ENCODE data around the gene PDE4A. TPM values are rescaled to one million over a fixed set of nuclear protein-coding genes. Genes with fewer than 3 reads are reported as not detected.
A peak's percentile ranks its signal among the peaks of the same experiment; 100 is the strongest.
"Not testable (repeated sequence)": the region's sequence is repeated elsewhere in the genome, so short reads cannot be mapped to it uniquely, and the experiment has no call there.

Gene PDE4A
- 0.42 and 0.49 TPM in 2 replicates for total RNA-seq (2022)
- percentile 14 among the genes with signal in this experiment for Bru-seq, nascent RNA
- BruChase-seq, experiment 1, labeled RNA remaining after a 6-hour chase: percentile 17 among the genes with signal in this experiment
- percentile 14 among the genes with signal in this experiment for BruChase-seq, experiment 2, labeled RNA remaining after a 2-hour chase
- long read RNA-seq, partial matches to known transcripts: 2 of 2 reads
- long read RNA-seq, other reads (novel, unspliced or antisense): 0 of 2 reads

DNA sequence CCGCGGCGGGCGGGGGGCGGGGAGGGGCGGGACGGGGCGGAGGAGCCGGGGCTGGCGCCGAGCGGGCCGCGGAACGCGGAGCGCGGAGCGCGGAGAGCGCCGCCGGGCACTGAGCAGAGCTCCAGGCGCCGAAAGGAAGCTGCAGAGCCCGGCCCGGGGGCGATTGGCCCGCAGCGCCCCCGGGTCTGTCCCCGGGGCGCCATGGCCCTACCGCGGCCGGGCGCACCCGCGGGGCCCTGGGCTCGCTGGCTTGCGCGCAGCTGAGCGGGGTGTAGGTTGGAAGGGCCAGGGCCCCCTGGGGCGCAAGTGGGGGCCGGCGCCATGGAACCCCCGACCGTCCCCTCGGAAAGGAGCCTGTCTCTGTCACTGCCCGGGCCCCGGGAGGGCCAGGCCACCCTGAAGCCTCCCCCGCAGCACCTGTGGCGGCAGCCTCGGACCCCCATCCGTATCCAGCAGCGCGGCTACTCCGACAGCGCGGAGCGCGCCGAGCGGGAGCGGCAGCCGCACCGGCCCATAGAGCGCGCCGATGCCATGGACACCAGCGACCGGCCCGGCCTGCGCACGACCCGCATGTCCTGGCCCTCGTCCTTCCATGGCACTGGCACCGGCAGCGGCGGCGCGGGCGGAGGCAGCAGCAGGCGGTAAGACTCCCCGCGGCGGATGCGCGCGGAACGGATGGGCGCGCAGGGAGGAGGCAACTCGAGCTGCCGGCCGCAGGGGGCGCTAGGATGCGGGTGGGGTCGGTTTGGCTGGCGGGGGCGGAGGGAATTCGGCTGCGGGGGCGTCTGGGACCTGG, at the start of gene PDE4A:
PDE4A (plus strand) TSS at position 95 of the 796 bp plus-strand sequence; CDS start at position 322, 227 bp downstream.
- H3K27ac Mint-ChIP-seq (ENCODE audit: low read depth, unreplicated experiment): no peak within 1 kb of the TSS
- intact Hi-C loops (cut with micrococcal nuclease): loop anchor here (5.0 kb wide), 1 partner anchor 147 kb away; the partner anchor contains the start of genes CDKN2D and KRI1
- ChIA-PET CTCF (interaction anchor here (0.7 to 4.0 kb wide), 5 partner anchors 10 to 537 kb away, joined by 3 to 34 read pairs (median 4); partner anchors contain the start of gene CDC37), POLR2A (interaction anchor here (1.2 kb wide), 1 partner anchor 17 kb away, joined by 4 read pairs; the partner anchor contains the start of gene CDC37)
- H3K36me3 Mint-ChIP-seq (ENCODE audit: insufficient read depth, unreplicated experiment): no peaks in the 10 kb centered on the region
- TF ChIP-seq, protein P1, sequence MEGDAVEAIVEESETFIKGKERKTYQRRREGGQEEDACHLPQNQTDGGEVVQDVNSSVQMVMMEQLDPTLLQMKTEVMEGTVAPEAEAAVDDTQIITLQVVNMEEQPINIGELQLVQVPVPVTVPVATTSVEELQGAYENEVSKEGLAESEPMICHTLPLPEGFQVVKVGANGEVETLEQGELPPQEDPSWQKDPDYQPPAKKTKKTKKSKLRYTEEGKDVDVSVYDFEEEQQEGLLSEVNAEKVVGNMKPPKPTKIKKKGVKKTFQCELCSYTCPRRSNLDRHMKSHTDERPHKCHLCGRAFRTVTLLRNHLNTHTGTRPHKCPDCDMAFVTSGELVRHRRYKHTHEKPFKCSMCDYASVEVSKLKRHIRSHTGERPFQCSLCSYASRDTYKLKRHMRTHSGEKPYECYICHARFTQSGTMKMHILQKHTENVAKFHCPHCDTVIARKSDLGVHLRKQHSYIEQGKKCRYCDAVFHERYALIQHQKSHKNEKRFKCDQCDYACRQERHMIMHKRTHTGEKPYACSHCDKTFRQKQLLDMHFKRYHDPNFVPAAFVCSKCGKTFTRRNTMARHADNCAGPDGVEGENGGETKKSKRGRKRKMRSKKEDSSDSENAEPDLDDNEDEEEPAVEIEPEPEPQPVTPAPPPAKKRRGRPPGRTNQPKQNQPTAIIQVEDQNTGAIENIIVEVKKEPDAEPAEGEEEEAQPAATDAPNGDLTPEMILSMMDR (IDR thresholded peaks at IDR 0.05; ENCODE audit: unreplicated experiment): peak; percentile 41
- BruUV-seq (replicated peaks): no TSS peak
- H3K4me3 Mint-ChIP-seq (ENCODE audit: unreplicated experiment): peak within 1 kb of the TSS; percentile 77
- DNase-seq (ENCODE audit: unreplicated experiment): peak; percentile 40
- H3K27me3 Mint-ChIP-seq (ENCODE audit: insufficient read depth, unreplicated experiment): peaks cover 48% of the 10 kb centered on the region
- H3K9me3 Mint-ChIP-seq (ENCODE audit: unreplicated experiment): no peaks in the 10 kb centered on the region
- peaks cover 25% of the 10 kb centered on the region for H3K4me1 Mint-ChIP-seq (ENCODE audit: insufficient read depth, unreplicated experiment)

DNA sequence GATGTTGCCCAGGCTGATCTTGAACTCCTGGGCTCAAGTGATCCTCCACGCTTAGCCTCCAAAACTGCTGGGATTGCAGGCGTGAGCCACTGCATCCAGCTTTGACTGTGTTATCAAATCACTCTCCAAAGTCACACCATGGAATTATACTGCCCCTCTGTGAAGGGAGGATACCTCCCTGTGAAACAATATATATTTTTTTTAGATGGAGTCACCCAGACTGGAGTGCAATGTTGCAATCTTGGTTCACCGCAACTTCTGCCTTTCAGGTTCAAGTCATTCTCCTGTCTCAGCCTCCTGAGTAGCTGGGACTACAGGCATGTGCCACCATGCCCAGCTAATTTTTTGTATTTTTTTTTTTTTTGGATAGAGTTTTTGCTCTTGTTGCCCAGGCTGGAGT, 47.6 kb upstream of the PDE4A start:
- BruUV-seq (replicated peaks): no TSS peak
- no peaks in the 10 kb centered on the region for H3K4me1 Mint-ChIP-seq (ENCODE audit: insufficient read depth, unreplicated experiment)
- intact Hi-C loops (cut with micrococcal nuclease): no loop called here
- H3K27ac Mint-ChIP-seq (ENCODE audit: low read depth, unreplicated experiment): no peak overlapping the region
- ChIA-PET POLR2A (no interaction called here), CTCF (no interaction called here)
- DNase-seq (ENCODE audit: unreplicated experiment): no peak
- TF ChIP-seq, protein P1 (IDR thresholded peaks at IDR 0.05; ENCODE audit: unreplicated experiment): no peak
- no peak overlapping the region for H3K4me3 Mint-ChIP-seq (ENCODE audit: unreplicated experiment)
- no peaks in the 10 kb centered on the region for H3K27me3 Mint-ChIP-seq (ENCODE audit: insufficient read depth, unreplicated experiment)
- no peaks in the 10 kb centered on the region for H3K9me3 Mint-ChIP-seq (ENCODE audit: unreplicated experiment)
- H3K36me3 Mint-ChIP-seq (ENCODE audit: insufficient read depth, unreplicated experiment): peaks cover 53% of the 10 kb centered on the region

DNA sequence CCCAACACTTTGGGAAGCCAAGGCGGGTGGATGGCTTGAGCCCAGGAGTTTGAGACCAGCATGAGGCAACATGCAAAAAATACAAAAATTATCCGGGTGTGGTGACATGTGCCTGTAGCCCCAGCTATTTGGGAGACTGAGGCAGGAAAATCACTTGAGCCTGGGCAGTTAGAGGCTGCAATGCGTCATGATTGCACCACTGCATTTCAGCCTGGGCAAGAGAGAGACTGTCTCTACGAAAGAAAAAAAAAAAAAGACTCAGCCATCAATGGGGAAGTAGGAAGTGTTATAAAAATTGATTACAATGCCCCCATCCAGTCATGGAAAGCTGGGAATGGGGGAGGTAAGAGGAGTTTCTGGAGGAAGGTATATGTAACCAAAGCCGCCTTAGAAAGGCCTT, 45.4 kb upstream of the PDE4A start:
- Mint-ChIP-seq H3K4me1 (ENCODE audit: insufficient read depth, unreplicated experiment) (no peaks in the 10 kb centered on the region), H3K27me3 (ENCODE audit: insufficient read depth, unreplicated experiment) (no peaks in the 10 kb centered on the region), H3K36me3 (ENCODE audit: insufficient read depth, unreplicated experiment) (peaks cover 55% of the 10 kb centered on the region), H3K9me3 (ENCODE audit: unreplicated experiment) (no peaks in the 10 kb centered on the region), H3K4me3 (ENCODE audit: unreplicated experiment) (no peak overlapping the region), H3K27ac (ENCODE audit: low read depth, unreplicated experiment) (peak overlapping the region; percentile 20)
- POLR2A ChIA-PET: interaction anchor here (1.5 kb wide), 1 partner anchor 40 kb away, joined by 3 read pairs; no protein-coding TSS in a partner anchor
- intact Hi-C loops (cut with micrococcal nuclease): no loop called here
- TF ChIP-seq, protein P1 (IDR thresholded peaks at IDR 0.05; ENCODE audit: unreplicated experiment): no peak
- no peak for DNase-seq (ENCODE audit: unreplicated experiment)
- no TSS peak for BruUV-seq (replicated peaks)
- CTCF ChIA-PET: interaction anchor here (0.8 to 1.3 kb wide), 3 partner anchors 14 to 59 kb away, joined by 3 to 8 read pairs (median 4); partner anchors contain the start of gene FDX2

DNA sequence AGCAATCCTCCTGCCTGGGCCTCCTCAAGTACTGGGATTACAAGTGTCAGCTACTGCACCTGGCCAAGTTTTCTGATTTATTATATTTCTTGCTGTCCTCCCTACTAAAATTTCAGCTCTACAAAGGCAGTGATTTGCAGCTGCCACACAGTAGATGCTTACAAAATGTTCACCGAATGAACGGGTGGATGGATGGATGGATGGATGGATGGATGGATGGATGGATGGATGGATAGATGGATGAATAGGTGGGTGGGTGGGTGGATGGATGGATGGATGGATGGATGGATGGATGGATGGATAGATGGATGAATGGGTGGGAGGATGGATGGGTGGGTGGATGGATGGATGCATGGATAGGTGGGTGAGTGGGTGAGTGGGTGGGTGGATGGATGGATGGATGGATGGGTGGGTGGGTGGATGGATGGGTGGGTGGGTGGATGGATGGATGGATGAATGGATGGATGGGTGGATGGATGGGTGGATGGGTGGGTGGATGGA, 43.1 kb upstream of the PDE4A start:
- CTCF ChIA-PET: interaction anchor here (0.6 kb wide), 1 partner anchor 106 kb away, joined by 3 read pairs; the partner anchor contains the start of gene ICAM1
- peaks cover 44% of the 10 kb centered on the region for H3K36me3 Mint-ChIP-seq (ENCODE audit: insufficient read depth, unreplicated experiment)
- POLR2A ChIA-PET; H3K27ac Mint-ChIP-seq (ENCODE audit: low read depth, unreplicated experiment); DNase-seq (ENCODE audit: unreplicated experiment); H3K9me3 Mint-ChIP-seq (ENCODE audit: unreplicated experiment); intact Hi-C loops (cut with micrococcal nuclease); BruUV-seq (replicated peaks); H3K4me1 Mint-ChIP-seq (ENCODE audit: insufficient read depth, unreplicated experiment); H3K4me3 Mint-ChIP-seq (ENCODE audit: unreplicated experiment); H3K27me3 Mint-ChIP-seq (ENCODE audit: insufficient read depth, unreplicated experiment): not testable (repeated sequence)
